Activated CD4-positive, alpha-beta T cell treated with anti-CD3 and anti-CD28 coated beads for 24 hours (primary cell): ENCODE data around the gene ARHGEF19.
"Not testable (repeated sequence)": the region's sequence is repeated elsewhere in the genome, so short reads cannot be mapped to it uniquely, and the experiment has no call there.

Experiments used
- DNase-seq, 2 donors: peaks; one replicate each; pipeline ENCODE4 v3.0.0-alpha.2; 2020; ENCODE audit warnings: low read depth in 2 of 2

ARHGEF19 gene

GRCh38 chr1:16166117-16166516 is 46.3 kb downstream of the ARHGEF19 start:
- no peak for DNase-seq

GRCh38 chr1:16165548-16165947 is 46.9 kb downstream of the ARHGEF19 start:
- no peak for DNase-seq

- no peak for DNase-seq
These were observed 47.4 kb downstream of the ARHGEF19 start for GRCh38 chr1:16165073-16165364.

GRCh38 chr1:16164213-16165072 is 48.0 kb downstream of the ARHGEF19 start:
- DNase-seq, result no peak

GRCh38 chr1:16163608-16164212 is 48.7 kb downstream of the ARHGEF19 start:
- not testable (repeated sequence) for DNase-seq

- DNase-seq, result peak in 1 of 2 donors; percentile 33
These were observed 50.2 kb downstream of the ARHGEF19 start for GRCh38 chr1:16162163-16162822.

GRCh38 chr1:16161717-16162116 is 50.7 kb downstream of the ARHGEF19 start:
- no peak for DNase-seq

- no peak for DNase-seq
These were observed 53.2 kb downstream of the ARHGEF19 start for GRCh38 chr1:16158993-16159831.

- no peak for DNase-seq
These were observed 54.4 kb downstream of the ARHGEF19 start for GRCh38 chr1:16158025-16158424.

- DNase-seq, result no peak
These were observed 55.5 kb downstream of the ARHGEF19 start for GRCh38 chr1:16156848-16157495.

- DNase-seq, result no peak
These were observed 56.7 kb downstream of the ARHGEF19 start, which contains the start of gene EPHA2 for GRCh38 chr1:16155537-16156410. Gene EPHA2, minus strand, starts transcription at chr1:16156069. Its CDS starts 137 bp downstream, at chr1:16155932.

GRCh38 chr1:16153999-16154673 is 58.3 kb downstream of the ARHGEF19 start:
- DNase-seq, result no peak

- no peak for DNase-seq
These were observed 59.1 kb downstream of the ARHGEF19 start for GRCh38 chr1:16153096-16153998.

- DNase-seq, result no peak
These were observed 59.9 kb downstream of the ARHGEF19 start for GRCh38 chr1:16152481-16153087.

- DNase-seq, result no peak
These were observed 60.5 kb downstream of the ARHGEF19 start for GRCh38 chr1:16151995-16152384.

GRCh38 chr1:16151196-16151994 is 61.1 kb downstream of the ARHGEF19 start:
- DNase-seq, result no peak

GRCh38 chr1:16150508-16150907 is 61.9 kb downstream of the ARHGEF19 start:
- DNase-seq, result no peak
